Smooth muscle cell (in vitro differentiated cells): Measurements from ENCODE around the gene PTPRR. TPM values are rescaled to one million over a fixed set of nuclear protein-coding genes. Genes with fewer than 3 reads are reported as not detected.

ENCODE experiments used
- DNase-seq: peaks from one replicate; lab custom pipeline; 2025; ENCODE audit not compliant: unreplicated experiment; lab: John Stamatoyannopoulos, UW
- H2AFZ ChIP-seq: fragments of 200-600 bp; sonication (generic); 2 replicates; pipeline ENCODE4 v1.6.0; 2016; ENCODE audit warnings: antibody characterized with exemption, low read depth, mild to moderate bottlenecking
- H3F3A ChIP-seq: fragments of 200-600 bp; sonication (generic); 2 replicates; pipeline ENCODE4 v1.6.0; 2017; ENCODE audit warnings: antibody characterized with exemption, low read depth
- H3K27ac ChIP-seq: fragments of 200-600 bp; sonication (generic); 2 replicates; pipeline ENCODE4 v1.5.1; 2016; ENCODE audit warnings: low read depth, mild to moderate bottlenecking
- H3K27me3 ChIP-seq: fragments of 200-600 bp; sonication (generic); 2 replicates; pipeline ENCODE4 v1.6.1; 2016; ENCODE audit warnings: low read depth, mild to moderate bottlenecking
- H3K36me3 ChIP-seq: fragments of 200-600 bp; sonication (generic); 2 replicates; pipeline ENCODE4 v1.5.1; 2016; ENCODE audit warnings: low read depth
- H3K4me1 ChIP-seq: fragments of 200-600 bp; sonication (generic); 2 replicates; pipeline ENCODE4 v1.5.1; 2016; ENCODE audit warnings: low read depth
- H3K4me2 ChIP-seq: fragments of 200-600 bp; sonication (generic); 2 replicates; pipeline ENCODE4 v1.6.0; 2016; ENCODE audit warnings: mild to moderate bottlenecking
- H3K4me3 ChIP-seq: fragments of 200-600 bp; sonication (generic); 2 replicates; pipeline ENCODE4 v1.5.1; 2016; ENCODE audit warnings: mild to moderate bottlenecking
- H3K79me2 ChIP-seq: fragments of 200-600 bp; sonication (generic); 2 replicates; pipeline ENCODE4 v1.6.0; 2016; ENCODE audit warnings: low read depth, mild to moderate bottlenecking
- H3K9ac ChIP-seq: fragments of 200-600 bp; sonication (generic); 2 replicates; pipeline ENCODE4 v1.6.0; 2016; ENCODE audit warnings: low read depth
- H3K9me3 ChIP-seq: fragments of 200-600 bp; sonication (generic); replicated peaks from 2 replicates; pipeline ENCODE4 v1.5.1; 2016; ENCODE audit warnings: low read depth
- H4K20me1 ChIP-seq: fragments of 200-600 bp; sonication (generic); 2 replicates; pipeline ENCODE4 v1.6.0; 2016; ENCODE audit warnings: low read depth
- WGBS: methylation state at CpG from one replicate; pipeline ENCODE4 v1.1.7; 2016; ENCODE audit warnings: low lambda C conversion rate; 5-methylcytosine and 5-hydroxymethylcytosine counted together
- polyA plus RNA-seq: library from polyadenylated mRNA; unstranded; fragments of >200 nt; fragmentation: Nextera tagmentation; extraction: Ambion mirVana; gene quantifications from 2 replicates; pipeline ENCODE4 v1.2.1, GENCODE V29; 2016
- total RNA-seq: library from RNA; depleted of rRNA; stranded (reverse); fragments of >200 nt; gene quantifications from 2 replicates; pipeline ENCODE4 v1.2.3, GENCODE V29; 2014
- TF ChIP-seq, protein P1 (sequence below): fragments of 200-600 bp; sonication (generic); IDR thresholded peaks from 2 replicates; pipeline ENCODE4 v1.5.1; 2017; ENCODE audit warnings: borderline replicate concordance, mild to moderate bottlenecking, antibody characterized with exemption; ENCODE audit not compliant: insufficient read depth, poor library complexity, severe bottlenecking

Gene PTPRR
- total and polyA plus RNA-seq, 2 experiments from 2014 or later = 2.8 to 17.8 TPM

DNA sequence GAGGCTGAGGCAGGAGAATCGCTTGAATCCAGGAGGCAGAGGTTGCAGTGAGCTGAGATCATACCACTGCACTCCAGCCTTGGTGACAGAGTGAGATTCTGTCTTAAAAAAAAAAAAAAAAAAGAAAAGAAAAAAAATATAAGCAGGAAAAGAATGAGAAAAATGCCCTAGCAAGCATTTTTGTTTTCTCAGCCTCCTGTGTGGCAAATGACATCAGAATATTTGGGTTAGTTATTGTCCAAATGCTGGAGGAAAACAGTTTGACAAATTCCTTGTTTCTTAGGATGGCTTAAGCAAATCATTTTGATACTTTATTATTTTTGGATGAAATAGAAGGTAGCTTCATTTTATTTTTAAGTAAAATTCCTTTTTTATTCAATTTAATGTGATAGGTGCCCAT lies 7.5 kb upstream of the PTPRR start:
- H3F3A ChIP-seq = no peaks in the 10 kb centered on the region
- DNase-seq = no peak
- no peaks in the 10 kb centered on the region for H3K27me3 ChIP-seq
- H3K9me3 ChIP-seq = no peaks in the 10 kb centered on the region
- WGBS = 83% methylated on average over 1 of the region's 1 CpG
- H3K27ac ChIP-seq = no peak overlapping the region
- H4K20me1 ChIP-seq = no peaks in the 10 kb centered on the region
- no peak overlapping the region for H3K4me2 ChIP-seq
- H3K4me1 ChIP-seq = no peaks in the 10 kb centered on the region
- H3K4me3 ChIP-seq = no peak overlapping the region
- H3K36me3 ChIP-seq = no peaks in the 10 kb centered on the region
- no peak overlapping the region for H3K9ac ChIP-seq
- TF ChIP-seq, protein P1, sequence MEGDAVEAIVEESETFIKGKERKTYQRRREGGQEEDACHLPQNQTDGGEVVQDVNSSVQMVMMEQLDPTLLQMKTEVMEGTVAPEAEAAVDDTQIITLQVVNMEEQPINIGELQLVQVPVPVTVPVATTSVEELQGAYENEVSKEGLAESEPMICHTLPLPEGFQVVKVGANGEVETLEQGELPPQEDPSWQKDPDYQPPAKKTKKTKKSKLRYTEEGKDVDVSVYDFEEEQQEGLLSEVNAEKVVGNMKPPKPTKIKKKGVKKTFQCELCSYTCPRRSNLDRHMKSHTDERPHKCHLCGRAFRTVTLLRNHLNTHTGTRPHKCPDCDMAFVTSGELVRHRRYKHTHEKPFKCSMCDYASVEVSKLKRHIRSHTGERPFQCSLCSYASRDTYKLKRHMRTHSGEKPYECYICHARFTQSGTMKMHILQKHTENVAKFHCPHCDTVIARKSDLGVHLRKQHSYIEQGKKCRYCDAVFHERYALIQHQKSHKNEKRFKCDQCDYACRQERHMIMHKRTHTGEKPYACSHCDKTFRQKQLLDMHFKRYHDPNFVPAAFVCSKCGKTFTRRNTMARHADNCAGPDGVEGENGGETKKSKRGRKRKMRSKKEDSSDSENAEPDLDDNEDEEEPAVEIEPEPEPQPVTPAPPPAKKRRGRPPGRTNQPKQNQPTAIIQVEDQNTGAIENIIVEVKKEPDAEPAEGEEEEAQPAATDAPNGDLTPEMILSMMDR = no peak
- H2AFZ ChIP-seq = no peak overlapping the region
- H3K79me2 ChIP-seq = no peaks in the 10 kb centered on the region

GRCh38 chr12:70927356-70927755 lies 6.8 kb upstream of the PTPRR start:
- Histone ChIP-seq H3K4me3 (no peak overlapping the region), H3K79me2 (no peaks in the 10 kb centered on the region), H3K9me3 (no peaks in the 10 kb centered on the region), H3K27ac (no peak overlapping the region), H4K20me1 (no peaks in the 10 kb centered on the region), H3K4me2 (no peak overlapping the region), H3K4me1 (no peaks in the 10 kb centered on the region), H3F3A (no peaks in the 10 kb centered on the region), H3K27me3 (no peaks in the 10 kb centered on the region), H3K9ac (no peak overlapping the region), H3K36me3 (no peaks in the 10 kb centered on the region), H2AFZ (no peak overlapping the region)
- no peak for DNase-seq
- 85% methylated on average over 2 of the region's 2 CpGs for WGBS
- TF ChIP-seq, protein P1 = no peak

DNA sequence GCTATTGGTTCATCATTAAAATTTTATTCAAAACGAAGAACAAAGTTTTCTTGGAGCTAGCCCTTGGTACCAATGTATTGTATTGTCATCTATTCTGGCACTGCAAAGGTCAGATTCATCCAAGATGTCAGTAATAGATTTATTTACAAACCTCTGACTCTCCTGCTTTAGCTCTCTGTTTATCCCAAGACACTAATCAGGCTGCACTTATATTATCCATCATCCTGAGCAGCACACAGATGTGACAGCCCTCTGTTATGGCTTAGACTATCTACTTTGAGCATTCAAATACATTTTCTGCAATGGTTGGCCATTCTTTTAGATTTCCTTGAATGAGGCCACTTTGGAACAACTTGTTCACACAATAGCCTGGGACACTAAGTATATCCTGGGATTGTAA lies 5.0 kb upstream of the PTPRR start:
- no peak overlapping the region for H2AFZ ChIP-seq
- H3K27me3 ChIP-seq = peaks cover 12% of the 10 kb centered on the region
- TF ChIP-seq, protein P1 = no peak
- no peaks in the 10 kb centered on the region for H4K20me1 ChIP-seq
- no peaks in the 10 kb centered on the region for H3K4me1 ChIP-seq
- H3K4me2 ChIP-seq = no peak overlapping the region
- no peak overlapping the region for H3K27ac ChIP-seq
- H3K4me3 ChIP-seq = no peak overlapping the region
- no peaks in the 10 kb centered on the region for H3K79me2 ChIP-seq
- 55% methylated on average over 1 of the region's 1 CpG for WGBS
- H3K9me3 ChIP-seq = no peaks in the 10 kb centered on the region
- H3K36me3 ChIP-seq = no peaks in the 10 kb centered on the region
- no peak for DNase-seq
- no peak overlapping the region for H3K9ac ChIP-seq
- H3F3A ChIP-seq = no peaks in the 10 kb centered on the region

DNA sequence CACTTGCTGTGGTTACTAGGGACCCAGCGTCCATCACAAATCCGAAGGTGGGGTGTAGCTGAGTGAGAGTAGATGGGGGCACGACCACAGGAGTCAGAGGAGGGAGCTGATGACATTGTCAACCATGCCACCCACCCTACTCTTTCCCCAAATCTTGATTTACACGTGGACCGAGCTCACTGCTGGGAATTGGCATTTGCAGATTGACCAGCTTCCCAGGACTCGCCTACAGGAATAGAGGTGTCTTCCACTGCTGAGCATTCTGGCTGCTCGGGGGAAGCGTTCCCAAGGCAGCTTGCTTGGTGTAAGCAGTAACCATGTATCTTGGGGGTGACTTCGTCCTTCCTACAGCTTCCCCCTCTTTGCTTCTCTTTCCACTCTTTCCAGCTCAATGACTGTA lies 353 bp upstream of the PTPRR start:
- no peak overlapping the region for H3K4me3 ChIP-seq
- no peaks in the 10 kb centered on the region for H3F3A ChIP-seq
- no peak overlapping the region for H2AFZ ChIP-seq
- H3K79me2 ChIP-seq = no peaks in the 10 kb centered on the region
- H3K36me3 ChIP-seq = no peaks in the 10 kb centered on the region
- H4K20me1 ChIP-seq = no peaks in the 10 kb centered on the region
- H3K4me1 ChIP-seq = no peaks in the 10 kb centered on the region
- peaks cover 29% of the 10 kb centered on the region for H3K27me3 ChIP-seq
- WGBS = 39% methylated on average over 9 of the region's 9 CpGs
- no peak overlapping the region for H3K9ac ChIP-seq
- no peak overlapping the region for H3K4me2 ChIP-seq
- no peak for DNase-seq
- no peak overlapping the region for H3K27ac ChIP-seq
- TF ChIP-seq, protein P1 = no peak
- no peaks in the 10 kb centered on the region for H3K9me3 ChIP-seq
